K562 treated with DMSO at 1 percent for 12 hours (cell line): ENCODE measurements around the gene PSAT1. TPM values are rescaled to one million over a fixed set of nuclear protein-coding genes. Genes with fewer than 3 reads are reported as not detected.

ENCODE experiments used
- total RNA-seq: library from RNA; unstranded; fragments of 300-600 nt; gene quantifications from 2 replicates; pipeline ENCODE4 v1.2.3, GENCODE V29; 2022; ENCODE audit not compliant: insufficient read depth

Gene PSAT1
- 111 and 229 TPM in 2 replicates for total RNA-seq

DNA sequence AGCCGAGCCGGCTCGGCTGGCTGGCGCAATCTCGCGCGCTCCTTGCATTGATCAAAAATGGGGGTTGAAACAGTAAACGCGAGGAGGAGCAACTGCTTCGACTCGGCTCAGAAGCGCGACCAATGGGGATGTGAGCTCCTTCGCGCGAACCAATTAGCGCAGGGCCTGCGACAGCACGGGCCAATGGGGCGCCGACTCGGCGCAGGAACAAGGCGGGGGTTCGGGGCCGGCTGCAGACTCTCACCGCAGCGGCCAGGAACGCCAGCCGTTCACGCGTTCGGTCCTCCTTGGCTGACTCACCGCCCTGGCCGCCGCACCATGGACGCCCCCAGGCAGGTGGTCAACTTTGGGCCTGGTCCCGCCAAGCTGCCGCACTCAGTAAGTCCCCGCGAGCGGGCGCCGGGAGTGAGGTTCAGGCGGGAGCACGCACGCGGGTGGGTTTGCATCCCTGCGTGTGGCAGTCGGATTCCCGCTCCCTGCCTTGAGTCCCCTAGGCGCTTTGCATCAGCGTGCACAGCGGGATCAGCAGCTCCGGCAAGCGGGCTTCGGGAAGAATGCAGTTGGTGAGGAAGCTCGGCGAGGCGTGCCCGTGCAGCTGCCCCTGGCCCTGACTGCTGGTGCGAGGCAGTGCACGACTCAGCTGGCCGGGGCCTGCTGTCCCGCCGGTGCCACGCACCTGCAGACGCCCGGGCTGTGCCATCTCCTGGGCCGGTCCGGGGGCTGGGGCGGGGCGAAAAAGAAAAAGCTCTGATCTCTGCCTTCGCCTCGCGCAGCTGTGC is at the start of gene PSAT1:
TSS of gene PSAT1 (plus strand) at position 233 of the 779 bp plus-strand sequence. CDS start at position 319, 86 bp downstream.

Other genes starting within 250 kb of the PSAT1 start
- 5.0 and 14.4 TPM in 2 replicates for gene CEP78, start 61.0 kb upstream of the PSAT1 start, total RNA-seq